G401 (cell line): ENCODE results near the gene MNAT1. TPM values are rescaled to one million over a fixed set of nuclear protein-coding genes. Genes with fewer than 3 reads are reported as not detected.
"Not testable (repeated sequence)": the region's sequence is repeated elsewhere in the genome, so short reads cannot be mapped to it uniquely, and the experiment has no call there.

Source experiments
- DNase-seq: peaks from one replicate; pipeline ENCODE4 v3.0.0-alpha.2; 2015; ENCODE audit warnings: low spot score
- in situ Hi-C: cut with HindIII; loops from 2 replicates; pipeline ENCODE4 v1.10.0; 2016; ENCODE audit warnings: low sequenced_read_pairs, mixed read lengths
- total RNA-seq: library from RNA; depleted of rRNA; stranded (reverse); fragments of >200 nt; shearing (Covaris generic); gene quantifications from 2 replicates; pipeline ENCODE4 v1.2.3, GENCODE V29; 2014

Gene MNAT1
- total RNA-seq, 1 experiment from 2014 or later, result 185 TPM

DNA sequence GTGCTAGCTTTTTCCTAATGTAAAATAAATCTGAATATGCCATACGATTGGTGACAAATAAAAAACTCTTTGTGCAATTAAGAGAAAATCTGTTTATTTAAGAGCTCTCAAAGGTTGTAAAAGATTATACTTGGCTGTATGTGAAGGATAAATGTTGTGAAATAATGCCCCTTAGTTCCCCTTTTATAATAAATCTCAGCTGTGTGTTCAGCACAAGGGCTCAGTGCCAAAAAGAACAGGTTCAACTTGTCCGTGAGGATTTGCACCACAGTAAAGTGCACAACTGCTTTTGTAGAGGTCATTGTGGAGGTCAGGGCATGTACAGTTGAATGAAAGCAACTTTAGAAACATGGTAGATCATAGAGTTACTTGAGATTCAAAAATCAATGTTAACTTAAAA is 127.7 kb downstream of the MNAT1 start:
- in situ Hi-C loops, result no loop called here
- DNase-seq, result no peak

DNA sequence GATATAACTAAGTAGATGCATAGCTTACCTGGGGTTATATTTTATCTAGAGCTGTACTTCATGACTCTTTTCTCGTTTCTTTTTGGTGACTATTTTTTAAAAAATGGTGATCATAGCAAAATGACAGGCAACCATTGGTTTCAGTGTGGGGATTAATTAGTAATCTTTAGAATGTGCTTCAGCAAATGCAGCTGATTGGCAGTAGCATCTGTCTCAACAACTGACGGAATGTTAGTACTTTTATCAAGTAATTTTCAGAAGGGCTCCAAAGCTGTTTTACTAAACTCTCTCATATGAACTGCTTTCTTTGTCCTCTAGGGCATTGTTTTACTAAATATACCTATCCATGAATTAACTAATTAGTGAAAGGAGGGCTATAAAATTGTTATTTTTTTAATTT is 128.7 kb downstream of the MNAT1 start:
- no peak for DNase-seq
- in situ Hi-C loops, result no loop called here

DNA sequence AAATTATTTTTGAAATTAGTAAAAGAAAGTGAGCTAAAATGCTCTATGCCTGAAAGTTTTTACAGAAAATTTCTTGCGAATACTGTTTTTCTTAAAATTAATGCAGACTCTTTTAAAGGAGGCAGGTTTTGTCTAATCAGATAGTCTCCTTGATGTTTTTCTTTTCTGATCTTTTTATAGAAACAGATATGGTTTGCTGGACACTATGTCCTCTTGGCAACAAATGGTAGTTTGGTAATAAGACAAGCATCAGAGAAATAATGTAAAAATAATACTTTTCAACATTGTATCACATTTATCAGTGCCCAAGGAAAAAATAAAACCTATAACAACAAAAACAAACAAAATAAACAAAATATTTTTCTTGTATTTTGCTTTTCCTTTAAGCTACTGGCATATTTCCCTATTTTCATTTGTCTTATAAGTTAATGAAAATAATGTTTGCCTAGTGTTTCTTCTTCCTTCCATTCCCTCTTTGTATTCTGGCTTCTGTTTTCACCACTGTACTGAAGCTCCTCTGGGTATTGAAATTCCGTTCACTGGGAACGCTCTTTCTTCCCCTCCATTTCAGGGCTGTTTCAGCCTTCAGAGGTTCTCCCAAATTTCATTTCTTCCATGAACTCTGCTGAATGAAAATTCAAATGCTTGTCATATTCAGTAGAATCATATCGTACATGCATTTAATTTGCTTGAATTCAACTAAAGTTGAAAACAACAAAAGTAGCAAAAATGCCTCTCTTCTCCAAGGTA is 131.0 kb downstream of the MNAT1 start:
- in situ Hi-C loops, result no loop called here
- DNase-seq, result peak; percentile 33

DNA sequence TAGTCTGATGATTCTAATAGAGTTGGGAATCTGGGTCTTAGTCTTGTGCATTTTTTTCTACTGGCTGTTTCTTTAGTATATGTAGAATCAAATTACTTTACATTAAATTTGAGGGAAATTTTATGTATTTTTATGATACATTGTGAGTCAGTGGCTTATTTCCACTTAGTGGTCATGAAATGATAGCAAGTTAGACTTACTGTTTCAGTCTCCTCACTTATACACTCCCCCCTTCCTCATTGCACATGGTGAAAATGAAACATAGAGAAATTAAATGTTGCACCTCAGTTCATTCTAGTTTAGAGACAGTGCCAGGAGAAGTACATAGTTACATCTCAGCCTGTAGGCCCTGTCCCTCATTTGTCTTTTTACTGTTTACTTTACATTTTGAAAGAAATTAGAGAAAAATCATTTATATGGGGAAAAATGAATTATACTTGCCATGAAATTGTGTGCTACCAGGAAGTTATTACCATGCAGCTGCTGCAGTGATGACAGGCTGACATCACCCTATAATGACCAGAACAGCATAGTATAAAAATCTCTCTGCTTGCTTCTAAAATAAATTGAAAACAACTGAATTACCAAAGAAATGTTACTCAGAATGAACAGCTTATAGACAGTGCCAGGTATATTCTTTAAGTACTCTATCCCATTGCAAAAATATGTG is 133.1 kb downstream of the MNAT1 start:
- in situ Hi-C loops, result no loop called here
- DNase-seq, result no peak

DNA sequence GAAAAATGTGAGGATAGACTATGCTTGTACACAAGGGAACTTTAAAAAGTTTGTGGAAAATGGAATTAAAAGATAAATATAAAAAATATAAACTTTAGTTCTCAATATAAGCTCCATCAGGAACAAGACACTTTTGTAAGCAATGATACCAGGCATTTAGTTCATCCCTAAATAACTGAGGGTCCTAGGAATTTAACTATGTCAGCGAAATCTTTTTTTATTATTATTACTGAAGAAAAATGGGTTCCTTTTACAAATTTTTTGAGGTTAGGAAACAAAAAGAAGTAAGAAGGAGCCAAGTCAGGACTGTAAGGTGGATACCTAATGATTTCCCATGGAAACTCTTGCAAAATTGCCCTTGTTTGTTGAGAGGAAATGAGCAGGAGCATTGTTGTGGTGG is 143.6 kb downstream of the MNAT1 start:
- in situ Hi-C loops, result no loop called here
- no peak for DNase-seq

DNA sequence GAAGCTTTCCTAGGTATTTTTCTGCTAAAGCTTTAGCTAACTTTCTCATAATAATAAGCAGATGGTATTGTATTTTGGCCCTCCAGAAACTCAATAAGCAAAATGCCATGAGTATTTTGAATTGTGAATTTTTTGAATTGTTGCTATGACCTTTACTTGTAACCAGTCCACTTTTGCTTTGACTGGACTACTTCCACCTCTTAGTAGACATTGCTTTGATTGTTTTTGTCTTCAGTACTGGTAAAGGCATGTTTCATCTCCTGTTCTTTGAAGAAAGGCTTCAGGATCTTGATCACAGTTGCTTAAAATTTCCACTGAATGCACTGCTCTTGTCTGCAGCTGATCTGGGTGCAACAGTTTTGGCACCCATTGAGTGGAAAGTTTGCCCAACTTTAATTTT is 144.0 kb downstream of the MNAT1 start:
- in situ Hi-C loops, result no loop called here
- DNase-seq, result no peak

DNA sequence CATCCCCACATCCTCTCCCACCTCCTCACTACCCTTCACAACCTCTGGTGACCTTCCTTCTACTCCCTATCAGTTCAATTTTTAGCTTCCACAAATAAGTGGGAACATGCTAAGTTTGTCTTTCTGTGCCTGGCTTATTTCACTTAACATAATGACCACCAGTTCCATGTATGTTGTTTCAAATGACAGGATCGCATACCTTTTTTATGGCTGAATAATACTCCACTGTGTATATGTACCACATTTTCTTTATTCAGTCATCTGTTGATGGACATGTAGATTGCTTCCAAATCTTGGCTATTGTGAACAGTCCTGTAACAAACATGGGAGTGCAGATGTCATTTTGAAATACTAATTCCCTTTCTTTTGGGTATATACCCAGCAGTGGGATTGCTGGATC is 147.7 kb downstream of the MNAT1 start:
- in situ Hi-C loops, result no loop called here
- DNase-seq, result no peak

DNA sequence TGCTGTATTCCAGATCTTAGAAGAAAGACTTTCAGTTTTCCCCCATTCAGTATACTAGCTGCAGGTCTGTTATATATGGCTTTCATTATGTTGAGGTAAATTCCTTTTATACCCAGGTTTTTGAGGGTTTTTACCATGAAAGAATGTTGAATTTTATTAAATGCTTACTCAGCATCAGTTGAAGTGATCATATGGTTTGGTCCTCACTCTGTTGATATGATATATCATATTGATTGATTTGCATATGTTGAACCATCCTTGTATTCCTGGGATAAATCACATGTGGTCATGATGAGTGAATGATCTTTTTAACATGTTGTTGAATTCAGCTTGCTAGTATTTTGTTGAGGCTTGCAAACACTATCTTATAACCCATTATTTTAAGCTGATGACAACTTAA is 149.6 kb downstream of the MNAT1 start:
- in situ Hi-C loops, result no loop called here

DNA sequence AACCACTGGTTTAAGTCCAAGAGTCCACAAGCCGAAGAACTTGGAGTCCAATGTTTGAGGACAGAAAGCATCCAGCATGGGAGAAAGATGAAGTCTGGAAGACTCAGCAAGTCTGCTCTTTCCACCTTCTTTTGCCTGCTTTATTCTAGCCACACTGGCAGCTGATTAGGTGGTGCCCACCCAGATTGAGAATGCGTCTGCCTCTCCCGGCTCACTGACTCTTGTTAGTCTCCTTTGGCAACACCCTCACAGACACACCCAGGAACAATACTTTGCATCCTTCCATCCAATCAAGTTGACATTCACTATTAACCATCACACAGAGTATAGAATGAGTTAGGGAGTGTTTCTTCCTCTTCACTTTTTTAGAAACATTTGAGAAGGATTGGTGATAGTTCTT is 156.1 kb downstream of the MNAT1 start:
- DNase-seq, in situ Hi-C loops: not testable (repeated sequence)

More for the DNA sequence above, 149.6 kb downstream of the MNAT1 start:
- DNase-seq, result no peak

DNA sequence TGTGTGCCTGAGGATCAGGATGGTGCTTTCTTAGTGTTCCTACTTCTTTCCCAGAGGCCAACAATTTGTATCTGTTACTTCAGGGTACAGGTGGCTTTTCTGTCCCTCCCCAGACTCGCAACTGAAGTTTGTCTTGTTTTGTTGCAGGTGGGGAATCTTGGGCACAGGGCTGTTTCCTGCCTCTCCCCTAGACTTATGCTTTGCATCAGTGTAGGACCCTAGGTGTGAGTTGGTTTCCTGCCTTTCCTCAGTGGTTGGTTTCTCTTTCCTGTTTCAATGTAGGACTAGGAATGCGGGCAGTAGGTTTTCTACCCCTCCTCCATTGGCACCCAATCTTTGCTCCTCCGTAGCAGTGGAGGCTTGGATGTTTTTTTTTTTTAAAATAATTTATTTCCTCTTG is 159.3 kb downstream of the MNAT1 start:
- in situ Hi-C loops, result no loop called here
- DNase-seq, result no peak

DNA sequence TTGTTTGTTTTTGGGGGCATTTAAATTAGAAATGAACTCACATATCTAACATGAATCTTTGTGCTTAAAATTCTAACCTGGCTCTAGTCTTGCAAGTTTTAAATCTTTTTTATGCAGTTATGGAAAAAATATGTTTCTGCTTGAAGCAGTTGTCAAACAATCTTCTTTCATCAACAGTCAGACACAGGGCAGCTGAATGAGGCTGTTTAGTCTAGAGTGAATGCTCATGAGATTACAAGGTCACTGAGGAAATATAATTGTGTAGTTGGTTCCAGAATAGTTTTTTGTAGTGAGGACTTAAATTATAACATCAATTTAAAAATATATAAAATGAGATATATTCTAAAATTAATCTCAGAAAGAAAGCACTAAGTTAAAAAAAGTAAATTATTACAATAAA is 169.8 kb downstream of the MNAT1 start:
- in situ Hi-C loops, result no loop called here
- no peak for DNase-seq

DNA sequence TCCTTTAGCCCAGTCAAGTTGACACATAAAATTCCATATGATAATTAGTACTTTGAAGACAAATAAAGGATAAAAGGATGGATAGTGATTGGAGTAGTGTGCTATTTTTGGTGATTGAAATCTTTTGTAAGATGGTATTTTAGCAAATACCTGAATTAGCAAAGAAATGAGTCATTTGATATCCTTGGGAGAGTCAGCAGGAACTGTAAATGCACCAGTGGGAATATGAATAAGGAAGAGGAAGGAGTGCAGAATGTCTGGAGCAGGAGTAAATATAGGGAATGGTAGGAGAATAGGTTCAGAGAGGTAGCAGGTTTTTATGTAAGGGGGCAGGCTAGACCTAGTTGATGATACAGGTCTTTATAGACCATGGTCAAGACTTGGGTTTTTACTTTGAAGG is 171.4 kb downstream of the MNAT1 start:
- no peak for DNase-seq
- in situ Hi-C loops, result no loop called here

DNA sequence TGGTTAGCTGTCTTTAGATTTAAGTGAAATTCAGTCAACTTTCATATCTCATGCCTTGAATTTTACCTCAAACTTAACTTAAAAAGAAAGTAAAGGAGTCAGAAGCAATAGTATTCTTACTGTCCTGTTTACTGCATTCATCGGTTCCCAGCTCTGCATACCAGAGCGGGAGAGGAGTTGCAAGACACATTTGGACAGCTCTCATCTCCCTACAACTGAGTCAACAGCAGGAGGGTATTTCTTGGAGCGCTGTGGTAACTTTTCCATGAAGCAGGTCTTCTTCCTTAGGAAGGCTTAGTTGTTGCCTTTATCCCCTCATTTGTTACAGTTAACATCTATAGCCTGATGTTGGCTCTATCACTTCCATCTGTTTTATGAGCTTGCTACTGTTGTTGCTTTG is 181.2 kb downstream of the MNAT1 start:
- in situ Hi-C loops, result no loop called here
- no peak for DNase-seq

DNA sequence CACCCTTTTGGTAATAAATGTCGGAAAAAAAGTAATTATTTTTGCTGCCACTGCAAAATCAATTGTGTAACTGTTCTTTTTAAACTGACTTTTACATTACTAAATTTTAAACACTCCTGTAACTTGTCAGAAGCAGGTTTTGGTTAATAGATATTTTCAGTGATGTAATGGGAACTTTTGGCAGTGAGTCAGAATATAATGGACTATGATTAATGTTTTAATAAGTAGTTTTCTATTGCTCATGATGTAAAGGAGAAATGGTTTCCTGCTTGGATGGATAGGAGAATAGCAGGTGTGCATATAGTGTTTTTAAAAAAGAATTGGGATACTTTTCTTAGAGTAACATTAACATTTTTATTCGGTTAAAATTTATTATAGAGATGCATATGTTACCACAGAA is 187.5 kb downstream of the MNAT1 start:
- in situ Hi-C loops, result no loop called here
- DNase-seq, result no peak

DNA sequence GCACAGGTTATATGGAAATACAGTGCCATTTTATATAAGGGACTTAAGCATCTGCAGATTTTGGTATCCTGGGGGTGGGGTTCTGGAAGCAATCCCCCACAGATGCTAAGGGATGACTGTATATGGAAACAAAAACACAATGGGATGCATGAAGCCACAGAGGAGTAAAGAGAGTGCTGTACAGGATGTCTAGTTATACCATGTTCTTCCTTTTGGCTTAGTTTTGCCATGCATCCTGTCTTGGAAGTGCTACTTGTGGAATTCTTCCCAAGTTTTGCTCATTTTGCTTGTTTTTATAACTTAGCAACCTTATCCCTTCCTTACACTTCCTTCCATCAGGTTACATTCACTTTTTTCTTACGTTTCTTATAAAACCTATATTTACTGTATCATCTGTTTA is 190.7 kb downstream of the MNAT1 start:
- in situ Hi-C loops, result no loop called here
- no peak for DNase-seq

DNA sequence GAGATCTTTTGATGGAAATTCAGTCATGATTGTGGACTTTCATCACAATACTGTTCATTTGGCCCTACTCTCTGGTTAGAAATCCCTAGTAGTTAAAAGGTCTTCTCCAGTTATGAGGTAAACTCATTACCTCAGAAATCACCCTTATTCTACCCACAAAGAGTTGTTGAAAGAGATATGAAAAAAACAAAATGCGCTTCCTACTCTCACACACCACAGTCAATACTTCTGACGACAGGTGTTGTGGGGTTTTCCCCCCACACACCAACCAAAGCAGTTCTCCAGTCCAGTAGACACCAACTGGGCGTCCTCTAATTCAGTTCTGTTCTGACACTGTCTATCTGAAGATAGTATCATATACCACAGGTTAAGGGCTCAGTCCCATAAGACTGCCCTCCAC is 191.4 kb downstream of the MNAT1 start:
- DNase-seq, result no peak
- in situ Hi-C loops, result no loop called here

DNA sequence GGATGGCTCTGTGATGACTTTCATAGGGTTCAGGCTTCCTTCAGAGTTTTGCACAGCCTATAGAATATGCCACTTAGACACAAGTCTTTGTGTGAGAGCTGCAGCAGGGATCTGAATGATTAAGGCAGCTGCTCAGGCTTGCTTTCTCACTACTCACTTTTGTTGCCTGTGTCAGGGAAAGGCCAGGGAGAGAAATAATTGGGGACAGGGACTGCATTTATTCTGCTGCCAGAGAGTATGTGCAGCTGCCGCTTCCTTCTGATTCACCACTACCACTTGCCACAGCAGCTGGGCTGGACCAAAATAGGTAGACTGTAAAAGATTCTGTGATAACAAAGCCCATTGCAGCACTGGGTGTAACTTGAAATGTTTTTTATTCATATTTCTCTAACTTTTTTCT is 196.7 kb downstream of the MNAT1 start:
- in situ Hi-C loops, result no loop called here

DNA sequence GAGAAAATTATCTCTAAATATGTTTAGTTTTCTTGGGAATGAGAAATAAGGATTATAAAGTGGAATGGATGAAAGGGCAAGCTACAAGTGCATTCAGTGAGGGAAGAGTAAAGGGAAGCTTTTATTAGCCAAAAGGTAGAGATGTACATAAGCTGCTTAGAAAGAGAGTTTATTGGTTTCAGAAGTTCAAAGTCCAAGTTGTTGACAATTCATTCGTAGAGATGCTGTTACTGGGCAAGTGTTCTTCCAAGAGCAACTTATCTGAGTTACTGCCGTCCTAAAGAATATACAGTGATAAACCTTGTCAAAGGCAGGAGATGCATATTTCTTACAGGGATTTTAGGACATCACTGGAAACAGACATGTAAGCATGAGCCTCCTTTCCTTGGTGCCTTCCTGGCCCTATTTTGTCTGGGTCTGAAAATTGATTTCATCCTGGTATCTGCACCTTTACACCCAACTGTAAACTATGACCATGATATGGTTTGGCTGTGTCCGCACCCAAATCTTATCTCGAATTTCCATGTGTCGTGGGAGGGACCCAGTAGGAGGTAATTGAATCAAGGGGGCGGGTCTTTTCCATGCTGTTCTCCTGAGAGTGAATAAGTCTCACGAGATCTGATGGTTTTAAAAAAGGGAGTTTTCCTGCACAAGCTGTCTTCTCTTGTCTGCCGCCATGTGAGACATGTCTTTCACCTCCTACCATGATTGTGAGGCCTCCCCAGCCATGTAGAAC is 199.5 kb downstream of the MNAT1 start:
- in situ Hi-C loops, result no loop called here
- no peak for DNase-seq

More for the DNA sequence above, 196.7 kb downstream of the MNAT1 start:
- DNase-seq, result no peak

DNA sequence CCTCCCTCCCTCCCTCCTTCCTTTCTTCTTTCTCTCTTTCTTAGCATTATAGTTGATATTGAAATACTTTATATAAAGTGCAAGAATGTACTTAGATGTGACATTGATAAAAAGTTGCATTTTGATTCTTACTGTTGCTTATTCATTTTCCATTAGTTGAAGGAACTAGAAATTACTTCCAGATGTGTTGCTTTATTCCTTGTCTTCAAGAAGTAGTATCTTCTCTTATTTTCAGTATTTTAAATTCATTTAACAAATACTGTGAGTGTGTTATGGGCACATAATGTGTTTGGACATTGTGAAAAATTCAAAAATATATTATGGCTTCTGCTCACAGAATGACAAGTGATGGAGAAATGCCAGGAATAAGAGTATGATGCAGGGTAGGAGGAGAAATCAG is 200.8 kb downstream of the MNAT1 start:
- no peak for DNase-seq
- in situ Hi-C loops, result no loop called here

DNA sequence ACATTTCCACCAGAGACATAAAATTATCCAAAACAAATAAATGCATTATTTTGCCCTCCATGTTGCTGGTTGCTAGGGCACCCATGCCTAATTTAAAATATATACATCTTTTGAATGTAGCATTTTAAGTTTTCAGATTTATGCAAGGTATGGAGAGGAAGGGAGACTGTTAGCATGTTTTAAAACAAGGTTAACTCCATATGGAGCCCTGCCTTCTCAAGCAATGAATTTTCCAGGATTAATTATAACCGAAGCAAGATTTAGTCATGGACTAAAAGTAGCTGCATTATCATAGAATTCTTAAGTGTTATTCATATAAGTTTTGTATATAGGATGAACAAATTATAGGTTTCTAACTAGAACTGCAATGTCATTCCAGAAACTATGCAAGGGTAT is 209.1 kb downstream of the MNAT1 start:
- in situ Hi-C loops, result no loop called here
- DNase-seq, result no peak
